Measurements from ENCODE around the gene CRYAB. TPM values are rescaled to one million over a fixed set of nuclear protein-coding genes. Genes with fewer than 3 reads are reported as not detected.

CRYAB gene, protein sequence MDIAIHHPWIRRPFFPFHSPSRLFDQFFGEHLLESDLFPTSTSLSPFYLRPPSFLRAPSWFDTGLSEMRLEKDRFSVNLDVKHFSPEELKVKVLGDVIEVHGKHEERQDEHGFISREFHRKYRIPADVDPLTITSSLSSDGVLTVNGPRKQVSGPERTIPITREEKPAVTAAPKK
- 100 to 1,000 TPM in 1 of 4 donors, 10 to 100 TPM in 3; 19.9 to 179 (median 56.5) TPM for total RNA-seq

DNA sequence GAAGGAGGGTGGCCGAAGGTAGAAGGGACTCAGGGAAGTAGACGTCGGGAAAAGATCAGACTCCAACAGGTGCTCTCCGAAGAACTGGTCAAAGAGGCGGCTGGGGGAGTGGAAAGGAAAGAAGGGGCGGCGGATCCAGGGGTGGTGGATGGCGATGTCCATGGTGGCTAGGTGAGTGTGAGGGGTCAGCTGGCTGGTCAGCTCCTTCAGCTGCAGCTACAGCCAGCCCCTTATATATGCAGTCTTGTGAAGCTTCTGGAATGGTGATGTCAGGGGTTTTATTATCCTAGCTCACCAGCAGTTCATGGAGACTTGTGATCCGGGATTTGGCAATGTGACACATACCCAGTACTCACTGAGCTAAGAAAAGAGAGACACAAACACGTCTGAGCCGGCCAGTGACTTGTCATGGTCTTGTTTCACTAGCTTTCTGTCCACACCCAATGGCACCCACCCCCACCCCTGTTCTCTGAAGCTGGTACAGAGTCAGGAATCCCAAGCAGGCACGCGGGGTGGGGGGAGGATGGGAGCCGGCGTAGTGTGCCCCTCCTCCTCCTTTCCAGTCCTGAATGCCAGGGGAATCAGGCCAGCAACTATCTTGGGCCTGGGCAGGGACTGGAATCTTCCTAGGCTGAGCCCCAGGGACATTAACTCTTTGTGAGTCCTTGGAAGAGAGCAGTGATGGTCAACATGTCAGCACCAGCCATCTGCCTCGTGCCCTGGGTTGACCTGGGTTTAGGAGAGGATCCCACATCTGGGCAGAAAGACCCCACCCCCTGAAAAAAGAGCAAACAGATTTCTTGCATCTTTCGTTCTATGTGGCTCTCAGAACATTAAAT, at the start of gene CRYAB:
TSS of gene CRYAB (minus strand) at position 208 of the 839 bp plus-strand sequence. CDS start at position 162, 46 bp downstream.
- Histone ChIP-seq H3K4me3 (peak within 1 kb of the TSS; percentile 45 to 54), H3K27me3 (no peaks in the 10 kb centered on the region), H3K27ac (peak within 1 kb of the TSS; percentile 93 to 98), H3K36me3 (no peaks in the 10 kb centered on the region), H3K4me1 (no peaks in the 10 kb centered on the region), H3K9me3 (no peaks in the 10 kb centered on the region)
- peak; percentile 86 to 88 for DNase-seq
- TF ChIP-seq POLR2A (IDR thresholded peaks at IDR 0.05), result peak; percentile 47 to 48
- TF ChIP-seq, protein P1, sequence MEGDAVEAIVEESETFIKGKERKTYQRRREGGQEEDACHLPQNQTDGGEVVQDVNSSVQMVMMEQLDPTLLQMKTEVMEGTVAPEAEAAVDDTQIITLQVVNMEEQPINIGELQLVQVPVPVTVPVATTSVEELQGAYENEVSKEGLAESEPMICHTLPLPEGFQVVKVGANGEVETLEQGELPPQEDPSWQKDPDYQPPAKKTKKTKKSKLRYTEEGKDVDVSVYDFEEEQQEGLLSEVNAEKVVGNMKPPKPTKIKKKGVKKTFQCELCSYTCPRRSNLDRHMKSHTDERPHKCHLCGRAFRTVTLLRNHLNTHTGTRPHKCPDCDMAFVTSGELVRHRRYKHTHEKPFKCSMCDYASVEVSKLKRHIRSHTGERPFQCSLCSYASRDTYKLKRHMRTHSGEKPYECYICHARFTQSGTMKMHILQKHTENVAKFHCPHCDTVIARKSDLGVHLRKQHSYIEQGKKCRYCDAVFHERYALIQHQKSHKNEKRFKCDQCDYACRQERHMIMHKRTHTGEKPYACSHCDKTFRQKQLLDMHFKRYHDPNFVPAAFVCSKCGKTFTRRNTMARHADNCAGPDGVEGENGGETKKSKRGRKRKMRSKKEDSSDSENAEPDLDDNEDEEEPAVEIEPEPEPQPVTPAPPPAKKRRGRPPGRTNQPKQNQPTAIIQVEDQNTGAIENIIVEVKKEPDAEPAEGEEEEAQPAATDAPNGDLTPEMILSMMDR (IDR thresholded peaks at IDR 0.05), result peak in 1 of 4 experiments; percentile 1
- intact Hi-C loops (cut with DNase I; ENCODE audit: low total_unique reads), result no loop called here

DNA sequence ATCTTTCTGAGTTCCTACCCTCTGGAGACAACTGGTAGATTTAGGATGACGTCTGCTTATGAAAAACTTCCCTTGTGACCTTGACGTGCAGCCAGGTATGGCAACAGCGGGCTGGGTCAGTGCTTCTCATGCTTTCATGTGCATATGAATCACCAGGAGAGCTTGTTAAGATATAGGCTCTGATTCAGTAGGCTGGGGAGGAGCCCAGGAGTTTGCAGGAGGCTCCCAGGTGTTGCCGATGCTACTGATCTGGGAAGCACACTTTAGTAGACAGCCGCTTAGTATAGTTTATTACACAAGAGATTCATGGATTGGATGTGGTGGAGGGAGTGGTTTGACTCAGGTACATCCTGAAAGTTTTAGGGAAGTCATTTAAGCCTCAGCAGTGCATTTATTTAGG, 49.3 kb upstream of the CRYAB start:
- Histone ChIP-seq H3K9me3 (no peaks in the 10 kb centered on the region), H3K27ac (peak overlapping the region; percentile 28 to 59), H3K36me3 (no peaks in the 10 kb centered on the region), H3K27me3 (no peaks in the 10 kb centered on the region), H3K4me1 (no peaks in the 10 kb centered on the region), H3K4me3 (no peak overlapping the region)
- peak in 1 of 2 donors; percentile 71 for DNase-seq
- no peak for TF ChIP-seq POLR2A (IDR thresholded peaks at IDR 0.05)
- TF ChIP-seq, protein P1 (IDR thresholded peaks at IDR 0.05), result no peak
- intact Hi-C loops (cut with DNase I; ENCODE audit: low total_unique reads), result no loop called here

DNA sequence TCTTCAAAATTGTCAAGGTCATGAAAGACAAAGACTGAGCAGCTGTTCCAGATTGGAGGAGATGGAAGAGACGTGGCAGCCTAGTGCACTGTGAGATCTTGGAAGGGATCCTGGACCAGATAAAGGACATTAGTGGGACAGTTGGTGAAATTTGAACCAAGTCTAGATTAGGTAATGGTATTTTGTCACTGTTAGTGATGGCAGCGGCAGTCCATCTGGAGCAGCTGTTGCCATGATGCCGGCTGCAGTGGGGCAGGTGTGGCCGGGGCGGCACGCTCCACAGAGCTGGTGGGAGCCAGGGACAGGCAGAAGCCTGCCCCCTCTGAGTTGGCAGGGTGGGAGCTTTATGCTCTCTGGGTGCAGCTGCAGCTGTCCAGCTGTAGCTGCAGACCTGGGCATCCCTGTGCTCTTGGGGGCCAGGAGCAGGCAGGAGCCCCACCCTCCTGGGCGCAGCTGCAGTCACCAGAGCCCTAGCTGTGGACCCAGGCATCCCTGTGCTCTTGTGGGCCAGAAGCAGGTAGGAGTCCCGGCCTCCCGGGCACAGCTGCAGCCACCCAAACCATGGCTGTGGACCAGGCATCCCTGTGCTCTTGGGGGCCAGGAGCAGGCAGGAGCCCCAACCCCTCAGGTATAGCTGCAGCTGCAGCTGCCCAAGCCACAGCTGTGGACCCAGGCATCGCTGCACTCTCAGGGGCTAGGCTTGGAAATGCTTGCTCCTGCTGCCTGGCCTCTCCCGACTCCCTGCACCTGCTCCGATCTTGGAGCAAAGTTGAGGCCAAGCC, 46.3 kb upstream of the CRYAB start:
- TF ChIP-seq POLR2A (IDR thresholded peaks at IDR 0.05), result no peak
- TF ChIP-seq, protein P1 (IDR thresholded peaks at IDR 0.05), result no peak
- Histone ChIP-seq H3K9me3 (no peaks in the 10 kb centered on the region), H3K4me3 (no peak overlapping the region), H3K27ac (no peak overlapping the region), H3K4me1 (no peaks in the 10 kb centered on the region), H3K27me3 (no peaks in the 10 kb centered on the region), H3K36me3 (no peaks in the 10 kb centered on the region)
- no peak for DNase-seq
- intact Hi-C loops (cut with DNase I; ENCODE audit: low total_unique reads), result no loop called here

DNA sequence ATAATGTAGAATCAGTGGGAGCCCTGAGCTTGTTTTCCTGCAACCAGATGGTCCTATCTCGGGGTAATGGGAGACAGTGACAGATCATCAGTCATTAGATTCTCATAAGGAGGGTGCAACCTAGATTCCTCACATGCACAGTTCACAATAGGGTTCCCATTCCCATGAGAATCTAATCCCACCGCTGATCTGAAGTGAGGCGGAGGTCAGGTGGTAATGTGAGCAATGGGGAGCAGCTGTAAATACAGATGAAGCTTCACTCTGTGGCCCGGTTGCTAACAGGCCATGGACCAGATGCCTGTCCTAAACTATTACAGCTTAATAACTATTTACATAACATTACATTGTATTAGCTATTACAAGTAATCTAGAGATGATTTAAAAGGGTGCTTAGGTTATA, 42.6 kb upstream of the CRYAB start:
- intact Hi-C loops (cut with DNase I; ENCODE audit: low total_unique reads), result no loop called here
- TF ChIP-seq POLR2A (IDR thresholded peaks at IDR 0.05), result no peak
- TF ChIP-seq, protein P1 (IDR thresholded peaks at IDR 0.05), result no peak
- DNase-seq, result no peak

More for the DNA sequence above, 42.6 kb upstream of the CRYAB start:
- H3K4me3 ChIP-seq, result no peak overlapping the region
- H3K27ac ChIP-seq, result no peak overlapping the region
- no peaks in the 10 kb centered on the region for H3K4me1 ChIP-seq
- H3K9me3 ChIP-seq, result no peaks in the 10 kb centered on the region
- no peaks in the 10 kb centered on the region for H3K36me3 ChIP-seq
- H3K27me3 ChIP-seq, result no peaks in the 10 kb centered on the region
